HG02798 (cell line): ENCODE measurements around the gene OR51I2.

Experiments
- ATAC-seq: cut with Tn5 transposase; IDR thresholded peaks from one replicate; pipeline ENCODE4 v1.9.1; 2021; ENCODE audit warnings: mild to moderate bottlenecking; ENCODE audit not compliant: unreplicated experiment, poor library complexity

Gene OR51I2, protein sequence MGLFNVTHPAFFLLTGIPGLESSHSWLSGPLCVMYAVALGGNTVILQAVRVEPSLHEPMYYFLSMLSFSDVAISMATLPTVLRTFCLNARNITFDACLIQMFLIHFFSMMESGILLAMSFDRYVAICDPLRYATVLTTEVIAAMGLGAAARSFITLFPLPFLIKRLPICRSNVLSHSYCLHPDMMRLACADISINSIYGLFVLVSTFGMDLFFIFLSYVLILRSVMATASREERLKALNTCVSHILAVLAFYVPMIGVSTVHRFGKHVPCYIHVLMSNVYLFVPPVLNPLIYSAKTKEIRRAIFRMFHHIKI

DNA sequence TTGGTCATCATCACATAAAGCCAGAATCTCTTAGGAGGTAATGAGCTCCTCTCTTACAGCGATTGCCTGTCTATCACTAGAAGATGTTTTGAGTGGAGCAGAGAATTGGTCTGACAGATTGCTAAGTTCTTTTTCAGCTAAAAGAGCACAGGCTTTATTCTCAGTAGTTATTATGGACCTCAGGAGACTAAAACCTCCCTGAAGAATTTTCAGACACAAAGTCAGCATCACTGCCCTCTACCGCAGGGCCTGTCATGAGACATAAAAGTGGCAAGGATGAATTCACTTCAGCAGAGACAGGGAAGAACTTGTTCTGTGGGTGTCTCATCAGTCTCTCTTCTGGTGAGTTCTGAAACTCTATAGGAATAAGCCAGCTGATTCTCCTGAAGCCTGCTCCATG lies at the start of gene OR51I2:
OR51I2 (plus strand) TSS at position 301 of the 400 bp plus-strand sequence. CDS start 4,166 bp downstream, outside the sequence.
- no peak for ATAC-seq

GRCh38 chr11:5405173-5405572 lies 44.0 kb upstream of the OR51I2 start:
- ATAC-seq, result no peak

GRCh38 chr11:5420993-5421392 lies 28.1 kb upstream of the OR51I2 start:
- no peak for ATAC-seq

GRCh38 chr11:5421811-5422210 lies 27.3 kb upstream of the OR51I2 start, which contains the start of gene OR51Q1:
TSS of gene OR51Q1 (plus strand) at chr11:5422111. CDS start at chr11:5422201, 90 bp downstream.
- no peak for ATAC-seq

- ATAC-seq, result no peak
Observed at GRCh38 chr11:5423131-5423530, 26.0 kb upstream of the OR51I2 start.

GRCh38 chr11:5441414-5441813 lies 7.7 kb upstream of the OR51I2 start, which contains the start of gene OR51I1:
TSS of gene OR51I1 (minus strand) at chr11:5441514. CDS start at chr11:5441514, 0 bp downstream.
- ATAC-seq, result no peak

- no peak for ATAC-seq
Observed at GRCh38 chr11:5443835-5444393, 5.2 kb upstream of the OR51I2 start.

- ATAC-seq, result no peak
Observed at GRCh38 chr11:5449432-5449831, 309 bp downstream of the OR51I2 start.

GRCh38 chr11:5460983-5461621 lies 12.0 kb downstream of the OR51I2 start:
- ATAC-seq, result no peak

- ATAC-seq, result no peak
Observed at GRCh38 chr11:5467527-5467926, 18.4 kb downstream of the OR51I2 start.

- no peak for ATAC-seq
Observed at GRCh38 chr11:5473921-5474320, 24.8 kb downstream of the OR51I2 start.

GRCh38 chr11:5476186-5476819 lies 27.2 kb downstream of the OR51I2 start:
- peak; percentile 87 for ATAC-seq

GRCh38 chr11:5486003-5486402 lies 36.9 kb downstream of the OR51I2 start:
- ATAC-seq, result no peak

DNA sequence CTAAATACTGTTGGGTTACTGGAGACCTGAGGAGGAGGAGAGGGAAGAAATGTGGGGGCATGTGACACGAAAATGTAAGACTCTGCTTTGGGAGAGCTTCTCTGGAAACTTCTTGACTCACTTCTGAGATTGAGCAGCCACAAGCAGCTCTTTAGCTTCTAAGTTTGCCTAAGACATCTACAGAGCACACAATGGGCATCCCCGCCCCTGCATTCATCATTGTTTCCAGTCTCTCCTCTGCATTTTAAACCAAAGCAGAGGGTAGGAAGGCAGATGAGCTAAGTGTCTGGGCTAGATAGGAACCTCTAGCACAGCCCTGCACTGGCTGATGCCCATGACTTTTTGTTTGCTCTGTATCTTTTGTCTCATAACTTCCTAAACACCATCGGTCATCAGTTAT lies 37.3 kb downstream of the OR51I2 start:
- no peak for ATAC-seq

DNA sequence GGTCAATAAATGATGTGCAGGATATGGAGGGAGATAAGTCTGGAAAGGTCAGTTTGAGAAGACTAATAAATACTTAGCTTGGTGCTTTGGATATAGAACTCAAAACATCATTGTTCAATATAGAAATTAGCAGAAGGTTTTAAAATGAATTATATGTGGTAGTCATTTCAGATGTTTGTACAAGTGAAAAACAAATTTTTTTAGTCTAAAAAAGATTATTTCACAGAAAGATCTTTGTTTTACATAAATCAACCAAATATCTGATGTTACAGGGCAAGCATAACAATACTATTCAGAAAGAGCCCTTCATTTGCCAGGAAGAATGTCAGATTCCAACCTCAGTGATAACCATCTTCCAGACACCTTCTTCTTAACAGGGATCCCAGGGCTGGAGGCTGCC lies 39.3 kb downstream of the OR51I2 start, which contains the start of gene OR52D1:
OR52D1 (plus strand) TSS at position 301 of the 400 bp plus-strand sequence; CDS start at position 323, 22 bp downstream.
- ATAC-seq, result no peak

GRCh38 chr11:5488798-5489399 lies 39.8 kb downstream of the OR51I2 start:
- no peak for ATAC-seq

- no peak for ATAC-seq
Observed at GRCh38 chr11:5489576-5490357, 40.6 kb downstream of the OR51I2 start.

GRCh38 chr11:5499671-5500070 lies 50.5 kb downstream of the OR51I2 start:
- no peak for ATAC-seq

DNA sequence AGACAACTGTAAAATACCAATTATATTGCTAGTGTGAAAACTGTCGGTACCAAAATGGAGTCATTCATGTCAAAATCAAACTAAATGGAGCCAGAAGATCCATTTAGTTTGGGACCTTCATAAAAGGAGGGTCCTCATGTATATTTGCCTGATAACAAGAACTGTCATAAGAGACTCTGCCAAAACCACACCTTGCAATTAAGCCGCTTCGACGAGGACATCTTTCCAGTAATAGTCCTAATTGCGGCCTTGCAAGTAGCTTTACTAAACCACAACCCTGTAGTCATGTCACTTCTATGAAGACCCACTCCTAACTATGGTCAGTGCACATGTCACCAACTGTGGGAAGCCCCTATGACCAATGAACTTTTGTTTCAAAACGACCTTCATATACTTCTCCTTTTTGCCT lies 51.3 kb downstream of the OR51I2 start:
- no peak for ATAC-seq
